AG09309 (cell line): ENCODE measurements around the gene MYO6.

Experiments used
- DNase-seq: peaks from one replicate; pipeline ENCODE4 v3.0.0-alpha.2; 2010; ENCODE audit warnings: low read depth
- H3K4me3 ChIP-seq: 2 replicates; pipeline ENCODE4 v1.5.1; 2011; ENCODE audit warnings: mild to moderate bottlenecking, low read depth, low read length, moderate library complexity; ENCODE audit not compliant: control insufficient read depth
- CTCF ChIP-seq: IDR thresholded peaks from 2 replicates; pipeline ENCODE4 v1.5.1; 2011; ENCODE audit warnings: mild to moderate bottlenecking, low read depth, low read length, inconsistent platforms; ENCODE audit not compliant: insufficient read depth, control insufficient read depth; ENCODE audit errors: missing control alignments

The MYO6 gene

GRCh38 chr6:75800133-75800532 is 51.1 kb downstream of the MYO6 start:
- H3K4me3 ChIP-seq: no peak overlapping the region
- TF ChIP-seq CTCF: no peak
- DNase-seq: no peak

GRCh38 chr6:75800708-75801505 is 51.9 kb downstream of the MYO6 start:
- no peak overlapping the region for H3K4me3 ChIP-seq
- DNase-seq: no peak
- TF ChIP-seq CTCF: no peak

- no peak for TF ChIP-seq CTCF
- H3K4me3 ChIP-seq: no peak overlapping the region
- DNase-seq: no peak
Observed at GRCh38 chr6:75802366-75802765, 53.3 kb downstream of the MYO6 start.

- no peak for TF ChIP-seq CTCF
- no peak for DNase-seq
- no peak overlapping the region for H3K4me3 ChIP-seq
Observed at GRCh38 chr6:75808507-75808906, 59.5 kb downstream of the MYO6 start.

- no peak overlapping the region for H3K4me3 ChIP-seq
- no peak for TF ChIP-seq CTCF
- DNase-seq: no peak
Observed at GRCh38 chr6:75812560-75812959, 63.5 kb downstream of the MYO6 start.

- H3K4me3 ChIP-seq: no peak overlapping the region
- DNase-seq: no peak
- TF ChIP-seq CTCF: no peak
Observed at GRCh38 chr6:75813476-75814250, 64.6 kb downstream of the MYO6 start.
